Calu3 (cell line): Measurements from ENCODE around the gene HPD. TPM values are rescaled to one million over a fixed set of nuclear protein-coding genes. Genes with fewer than 3 reads are reported as not detected.

Experiments used
- BruUV-seq: library from RNA; stranded (reverse); fragments of 400-500 nt; replicated peaks from 2 replicates; lab custom pipeline; 2021; lab: Mats Ljungman, UMichigan
- CTCF ChIA-PET: fragments of 300-600 bp; sonication (Branson Sonifier 250); formaldehyde crosslinking; loops from one replicate; lab custom pipeline; 2022; ENCODE audit warnings: antibody characterized with exemption; lab: Charles Lee
- DNase-seq: peaks from one replicate; pipeline ENCODE4 v3.0.0; 2022
- H3K27ac Mint-ChIP-seq: one replicate; pipeline ENCODE4 v1.8.0; 2022; ENCODE audit warnings: mixed read lengths; ENCODE audit not compliant: unreplicated experiment
- H3K27me3 Mint-ChIP-seq: one replicate; pipeline ENCODE4 v1.8.0; 2022; ENCODE audit warnings: mixed read lengths; ENCODE audit not compliant: unreplicated experiment
- H3K36me3 Mint-ChIP-seq: one replicate; pipeline ENCODE4 v1.8.0; 2022; ENCODE audit warnings: mild to moderate bottlenecking, moderate library complexity, mixed read lengths; ENCODE audit not compliant: insufficient read depth, unreplicated experiment
- H3K4me1 Mint-ChIP-seq: one replicate; pipeline ENCODE4 v1.8.0; 2022; ENCODE audit warnings: mild to moderate bottlenecking, low read depth, mixed read lengths; ENCODE audit not compliant: unreplicated experiment
- H3K4me3 Mint-ChIP-seq: one replicate; pipeline ENCODE4 v1.8.0; 2022; ENCODE audit warnings: mild to moderate bottlenecking, low read depth, moderate library complexity, mixed read lengths; ENCODE audit not compliant: unreplicated experiment
- H3K9me3 Mint-ChIP-seq: one replicate; pipeline ENCODE4 v1.8.0; 2022; ENCODE audit warnings: low read depth, mixed read lengths; ENCODE audit not compliant: unreplicated experiment
- intact Hi-C: fragments of 100-400 bp; cut with micrococcal nuclease; formaldehyde crosslinking; loops from one replicate; pipeline ENCODE4 v1.10.0; 2022; ENCODE audit not compliant: unreplicated experiment
- total RNA-seq: library from RNA; stranded (reverse); gene quantifications from 2 replicates; pipeline ENCODE4 v1.2.3, GENCODE V29; 2022
- TF ChIP-seq, protein P1 (sequence below): fragments of 200-600 bp; IDR thresholded peaks from one replicate; pipeline ENCODE4 v1.8.0; 2022; ENCODE audit warnings: antibody characterized with exemption; ENCODE audit not compliant: unreplicated experiment

HPD gene
- total RNA-seq, 1 experiment from 2014 or later, result not detected

DNA sequence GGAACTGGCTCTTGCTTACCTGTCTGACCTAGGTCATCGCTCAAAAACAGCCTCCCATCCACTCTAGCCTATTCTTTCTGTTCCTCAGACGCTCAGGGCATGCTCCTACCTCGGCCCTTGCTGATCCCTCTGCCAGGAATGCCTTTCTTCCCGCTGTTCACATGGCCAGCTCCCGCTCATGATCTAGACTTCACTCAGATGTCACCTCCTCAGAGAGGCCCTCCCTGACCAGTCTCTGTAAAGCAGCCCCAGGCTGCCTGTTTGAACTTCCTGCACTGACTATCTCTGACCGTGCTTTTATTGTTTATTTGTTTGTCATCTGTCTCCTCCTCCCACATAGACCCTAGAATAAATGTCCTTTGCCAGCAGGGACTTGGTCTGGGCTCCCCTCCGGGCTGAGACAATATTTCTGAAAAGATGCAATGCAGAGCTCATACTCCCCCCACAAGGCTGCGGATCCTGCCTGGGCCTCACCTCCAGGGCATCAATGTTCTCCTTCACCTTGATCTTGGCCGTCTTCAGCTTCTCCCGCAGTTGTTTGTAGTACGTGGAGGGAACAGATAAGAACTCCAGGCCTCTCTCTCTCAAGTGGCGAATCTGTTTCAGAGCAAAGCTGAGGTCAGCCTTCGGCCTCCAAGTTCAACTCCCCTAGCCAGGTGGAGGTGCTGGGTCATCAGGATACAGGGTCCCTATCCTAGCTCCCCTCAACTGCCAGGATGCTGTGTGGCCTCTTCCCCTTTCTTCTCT lies 15.2 kb downstream of the HPD start:
- no peak for DNase-seq
- H3K27me3 Mint-ChIP-seq, result no peaks in the 10 kb centered on the region
- H3K4me3 Mint-ChIP-seq, result no peak overlapping the region
- BruUV-seq, result no TSS peak
- no peaks in the 10 kb centered on the region for H3K9me3 Mint-ChIP-seq
- intact Hi-C loops, result no loop called here
- H3K27ac Mint-ChIP-seq, result no peak overlapping the region
- CTCF ChIA-PET, result no interaction called here
- H3K4me1 Mint-ChIP-seq, result peaks cover 9% of the 10 kb centered on the region
- peaks cover 17% of the 10 kb centered on the region for H3K36me3 Mint-ChIP-seq
- TF ChIP-seq, protein P1, sequence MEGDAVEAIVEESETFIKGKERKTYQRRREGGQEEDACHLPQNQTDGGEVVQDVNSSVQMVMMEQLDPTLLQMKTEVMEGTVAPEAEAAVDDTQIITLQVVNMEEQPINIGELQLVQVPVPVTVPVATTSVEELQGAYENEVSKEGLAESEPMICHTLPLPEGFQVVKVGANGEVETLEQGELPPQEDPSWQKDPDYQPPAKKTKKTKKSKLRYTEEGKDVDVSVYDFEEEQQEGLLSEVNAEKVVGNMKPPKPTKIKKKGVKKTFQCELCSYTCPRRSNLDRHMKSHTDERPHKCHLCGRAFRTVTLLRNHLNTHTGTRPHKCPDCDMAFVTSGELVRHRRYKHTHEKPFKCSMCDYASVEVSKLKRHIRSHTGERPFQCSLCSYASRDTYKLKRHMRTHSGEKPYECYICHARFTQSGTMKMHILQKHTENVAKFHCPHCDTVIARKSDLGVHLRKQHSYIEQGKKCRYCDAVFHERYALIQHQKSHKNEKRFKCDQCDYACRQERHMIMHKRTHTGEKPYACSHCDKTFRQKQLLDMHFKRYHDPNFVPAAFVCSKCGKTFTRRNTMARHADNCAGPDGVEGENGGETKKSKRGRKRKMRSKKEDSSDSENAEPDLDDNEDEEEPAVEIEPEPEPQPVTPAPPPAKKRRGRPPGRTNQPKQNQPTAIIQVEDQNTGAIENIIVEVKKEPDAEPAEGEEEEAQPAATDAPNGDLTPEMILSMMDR, result no peak

DNA sequence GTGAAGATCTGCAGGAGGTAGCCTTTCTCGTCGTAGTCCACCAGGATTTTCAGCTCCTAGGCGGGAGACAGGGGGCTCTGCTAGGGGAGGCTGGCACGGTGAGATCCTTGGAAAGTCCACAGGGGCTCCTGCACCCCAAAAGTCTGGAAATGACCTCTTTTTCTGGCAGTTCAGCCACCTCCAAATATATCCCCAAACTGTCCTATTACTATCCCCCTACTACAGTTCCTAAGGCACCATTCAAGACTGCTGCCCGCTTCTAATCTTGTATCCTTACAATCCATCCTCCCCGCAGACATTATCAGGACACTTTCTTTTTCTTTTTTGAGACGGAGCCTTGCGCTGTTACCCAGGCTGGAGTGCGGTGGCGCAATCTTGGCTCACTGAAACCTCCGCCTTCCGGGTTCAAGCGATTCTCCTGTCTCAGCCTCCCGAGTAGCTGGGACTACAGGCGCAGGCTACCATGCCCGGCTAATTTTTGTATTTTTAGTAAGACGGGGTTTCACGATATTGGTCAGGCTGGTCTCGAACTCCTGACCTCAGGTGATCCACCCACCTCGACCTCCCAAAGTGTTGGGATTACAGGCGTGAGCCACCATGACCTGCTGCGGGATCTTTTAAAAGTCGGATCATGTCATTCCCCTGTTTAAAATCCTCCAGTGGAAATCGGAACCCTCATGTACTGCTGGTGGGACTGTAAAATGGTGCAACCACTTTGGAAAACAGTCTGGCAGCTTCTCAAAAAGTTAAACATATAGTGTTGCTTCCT lies 18.5 kb downstream of the HPD start:
- BruUV-seq, result TSS peak; percentile 67
- Mint-ChIP-seq H3K36me3 (peaks cover 17% of the 10 kb centered on the region), H3K27ac (peak overlapping the region; percentile 29), H3K4me3 (peak overlapping the region; percentile 85), H3K27me3 (no peaks in the 10 kb centered on the region), H3K4me1 (peaks cover 9% of the 10 kb centered on the region), H3K9me3 (no peaks in the 10 kb centered on the region)
- peak; percentile 20 for DNase-seq
- TF ChIP-seq, protein P1, result no peak
- CTCF ChIA-PET, result interaction anchor here (0.7 to 1.3 kb wide), 2 partner anchors 32 to 46 kb away, joined by 3 to 4 read pairs; no protein-coding TSS in a partner anchor
- intact Hi-C loops, result no loop called here

DNA sequence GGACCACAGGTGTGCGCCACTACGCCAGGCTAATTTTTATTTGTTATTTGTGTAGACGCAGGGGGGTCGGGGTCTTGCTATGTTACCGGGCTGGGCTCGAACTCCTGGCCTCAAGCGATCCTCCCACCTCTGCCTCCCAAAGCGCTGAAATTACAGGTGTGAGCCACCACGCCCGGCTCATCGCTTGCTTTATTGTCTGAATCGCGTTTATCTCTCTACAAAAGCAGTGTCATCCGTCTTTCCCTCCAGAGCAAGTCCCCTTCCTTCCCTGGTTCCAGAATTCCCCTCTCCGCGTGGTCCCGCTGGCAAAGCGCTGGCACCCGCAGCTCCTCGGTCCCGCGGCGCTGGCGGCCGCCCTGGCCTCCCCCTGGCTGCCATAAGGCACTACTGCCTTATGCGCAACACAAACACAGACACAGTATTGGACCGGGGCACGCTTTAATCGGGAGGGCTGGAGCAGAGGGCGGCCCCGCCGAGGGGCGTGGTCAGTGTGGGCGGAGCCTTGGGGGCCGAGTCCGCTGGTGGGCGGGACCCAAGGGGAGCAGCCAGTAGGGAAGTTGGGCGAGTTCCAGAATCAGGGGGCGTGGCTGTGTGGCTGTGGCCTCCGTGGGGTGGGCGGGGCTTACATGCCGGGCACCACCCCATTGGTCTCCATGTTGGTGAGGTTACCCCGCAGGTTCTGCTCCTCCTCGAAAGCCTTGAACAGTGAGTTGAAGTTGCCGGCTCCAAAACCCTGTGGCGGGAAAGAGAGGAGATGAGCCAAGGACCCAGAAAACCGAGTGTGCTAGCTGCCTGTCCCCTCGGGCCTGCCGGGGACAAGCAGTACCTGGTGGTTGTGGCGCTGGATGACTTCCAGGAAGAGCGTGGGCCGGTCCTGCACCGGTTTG lies 19.3 kb downstream of the HPD start:
- Mint-ChIP-seq H3K27me3 (no peaks in the 10 kb centered on the region), H3K36me3 (peaks cover 17% of the 10 kb centered on the region), H3K4me3 (peak overlapping the region; percentile 85), H3K4me1 (peaks cover 9% of the 10 kb centered on the region), H3K27ac (peak overlapping the region; percentile 29), H3K9me3 (no peaks in the 10 kb centered on the region)
- TF ChIP-seq, protein P1, result no peak
- intact Hi-C loops, result no loop called here
- CTCF ChIA-PET, result interaction anchor here (0.8 to 1.3 kb wide), 3 partner anchors 41 to 49 kb away, joined by 4 read pairs; partner anchors contain the start of gene PSMD9
- no TSS peak for BruUV-seq
- peak; percentile 100 for DNase-seq

DNA sequence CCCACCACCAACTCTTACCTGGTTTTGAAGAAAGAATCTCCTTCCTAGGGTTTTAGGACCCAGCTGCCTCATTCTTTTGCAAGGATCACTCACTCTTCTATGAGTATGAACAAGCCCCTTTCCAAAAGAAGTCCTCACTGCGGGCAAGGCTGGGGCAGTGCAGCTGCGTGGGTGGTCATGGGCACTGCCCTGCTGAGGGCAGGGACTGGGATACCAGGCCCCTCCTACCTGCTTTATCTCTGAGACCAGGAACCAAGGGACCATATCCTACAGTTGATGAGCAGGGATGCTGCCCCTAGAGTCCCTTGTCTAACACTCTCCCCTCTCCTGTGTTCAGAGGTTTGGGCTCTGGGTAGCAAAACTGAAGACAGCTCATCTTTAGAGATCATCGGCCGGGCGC lies 20.5 kb downstream of the HPD start:
- Mint-ChIP-seq H3K4me3 (no peak overlapping the region), H3K27ac (no peak overlapping the region), H3K36me3 (peaks cover 17% of the 10 kb centered on the region), H3K4me1 (peaks cover 3% of the 10 kb centered on the region), H3K27me3 (no peaks in the 10 kb centered on the region), H3K9me3 (no peaks in the 10 kb centered on the region)
- CTCF ChIA-PET, result interaction anchor here (0.9 to 1.3 kb wide), 3 partner anchors 17 to 45 kb away, joined by 4 to 6 read pairs (median 5); no protein-coding TSS in a partner anchor
- DNase-seq, result no peak
- TF ChIP-seq, protein P1, result no peak
- intact Hi-C loops, result no loop called here
- no TSS peak for BruUV-seq
